AG09319 (cell line): ENCODE results near the gene COL11A1.
"Not testable (repeated sequence)": the region's sequence is repeated elsewhere in the genome, so short reads cannot be mapped to it uniquely, and the experiment has no call there.

Source experiments
- DNase-seq: peaks from one replicate; pipeline ENCODE4 v3.0.0-alpha.2; 2010; ENCODE audit warnings: low read depth; ENCODE audit errors: extremely low read depth
- TF ChIP-seq, protein P1 (sequence below): IDR thresholded peaks from 2 replicates; pipeline ENCODE4 v1.5.1; 2011; ENCODE audit warnings: low read depth, mild to moderate bottlenecking, inconsistent platforms, low read length, moderate library complexity

The COL11A1 gene

DNA sequence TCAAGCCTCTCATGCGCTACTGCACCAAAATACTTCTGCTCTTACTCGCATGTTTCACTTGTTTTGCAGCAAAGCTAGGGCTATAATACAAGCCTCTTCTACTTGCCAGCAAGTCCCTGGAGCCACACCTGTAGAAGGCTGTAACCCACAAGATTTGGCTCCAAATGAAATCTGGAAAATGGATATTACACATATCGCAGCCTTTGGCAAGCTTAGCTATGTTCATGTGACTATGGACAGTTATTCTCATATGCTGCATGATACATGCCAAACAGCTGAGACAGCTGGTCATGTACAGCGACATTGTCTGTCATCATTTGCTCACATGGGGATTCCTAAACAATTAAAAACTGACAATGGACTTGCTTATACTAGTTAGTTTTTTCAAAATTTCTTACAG, 270.3 kb downstream of the COL11A1 start:
- DNase-seq: no peak
- TF ChIP-seq, protein P1, sequence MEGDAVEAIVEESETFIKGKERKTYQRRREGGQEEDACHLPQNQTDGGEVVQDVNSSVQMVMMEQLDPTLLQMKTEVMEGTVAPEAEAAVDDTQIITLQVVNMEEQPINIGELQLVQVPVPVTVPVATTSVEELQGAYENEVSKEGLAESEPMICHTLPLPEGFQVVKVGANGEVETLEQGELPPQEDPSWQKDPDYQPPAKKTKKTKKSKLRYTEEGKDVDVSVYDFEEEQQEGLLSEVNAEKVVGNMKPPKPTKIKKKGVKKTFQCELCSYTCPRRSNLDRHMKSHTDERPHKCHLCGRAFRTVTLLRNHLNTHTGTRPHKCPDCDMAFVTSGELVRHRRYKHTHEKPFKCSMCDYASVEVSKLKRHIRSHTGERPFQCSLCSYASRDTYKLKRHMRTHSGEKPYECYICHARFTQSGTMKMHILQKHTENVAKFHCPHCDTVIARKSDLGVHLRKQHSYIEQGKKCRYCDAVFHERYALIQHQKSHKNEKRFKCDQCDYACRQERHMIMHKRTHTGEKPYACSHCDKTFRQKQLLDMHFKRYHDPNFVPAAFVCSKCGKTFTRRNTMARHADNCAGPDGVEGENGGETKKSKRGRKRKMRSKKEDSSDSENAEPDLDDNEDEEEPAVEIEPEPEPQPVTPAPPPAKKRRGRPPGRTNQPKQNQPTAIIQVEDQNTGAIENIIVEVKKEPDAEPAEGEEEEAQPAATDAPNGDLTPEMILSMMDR: no peak

DNA sequence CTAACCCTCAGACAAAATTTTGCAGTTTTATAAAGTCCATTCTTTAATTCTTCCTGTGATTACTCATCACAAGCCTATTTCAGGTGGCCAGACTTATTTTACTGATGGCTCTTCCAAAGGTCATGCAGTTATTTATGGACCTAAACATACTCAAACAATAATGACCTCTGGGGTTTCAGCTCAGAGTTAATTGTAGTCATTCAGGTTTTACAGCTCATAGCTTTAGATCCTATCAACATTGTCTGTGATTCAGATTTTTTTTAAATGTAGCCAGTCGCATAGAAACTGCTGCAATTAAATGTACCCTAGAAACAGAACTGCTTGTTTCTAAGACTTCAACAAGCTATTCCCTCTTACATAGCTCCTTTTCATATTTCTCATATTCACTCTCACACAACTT, 270.8 kb downstream of the COL11A1 start:
- DNase-seq: no peak

DNA sequence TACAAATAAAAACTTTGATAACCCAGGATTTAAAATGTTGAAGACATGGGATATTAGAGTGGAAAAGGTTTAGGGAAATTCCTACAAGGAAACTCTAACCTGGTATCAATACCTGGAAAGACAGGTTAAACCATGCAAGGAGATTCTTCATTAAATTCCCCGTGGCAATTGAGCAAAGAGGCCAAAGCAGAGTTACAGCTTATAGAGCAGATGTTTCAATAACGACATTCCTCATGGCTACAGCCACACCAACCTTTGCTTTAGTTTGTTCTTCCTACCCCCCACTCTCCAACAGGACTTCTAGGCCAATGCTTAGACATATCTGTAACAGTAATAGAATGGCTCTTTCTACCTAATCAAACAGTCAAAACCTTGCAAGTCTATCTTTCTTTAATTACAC, 271.3 kb downstream of the COL11A1 start:
- no peak for DNase-seq
- TF ChIP-seq, protein P1: no peak

More for the DNA sequence above, 270.8 kb downstream of the COL11A1 start:
- TF ChIP-seq, protein P1: no peak

DNA sequence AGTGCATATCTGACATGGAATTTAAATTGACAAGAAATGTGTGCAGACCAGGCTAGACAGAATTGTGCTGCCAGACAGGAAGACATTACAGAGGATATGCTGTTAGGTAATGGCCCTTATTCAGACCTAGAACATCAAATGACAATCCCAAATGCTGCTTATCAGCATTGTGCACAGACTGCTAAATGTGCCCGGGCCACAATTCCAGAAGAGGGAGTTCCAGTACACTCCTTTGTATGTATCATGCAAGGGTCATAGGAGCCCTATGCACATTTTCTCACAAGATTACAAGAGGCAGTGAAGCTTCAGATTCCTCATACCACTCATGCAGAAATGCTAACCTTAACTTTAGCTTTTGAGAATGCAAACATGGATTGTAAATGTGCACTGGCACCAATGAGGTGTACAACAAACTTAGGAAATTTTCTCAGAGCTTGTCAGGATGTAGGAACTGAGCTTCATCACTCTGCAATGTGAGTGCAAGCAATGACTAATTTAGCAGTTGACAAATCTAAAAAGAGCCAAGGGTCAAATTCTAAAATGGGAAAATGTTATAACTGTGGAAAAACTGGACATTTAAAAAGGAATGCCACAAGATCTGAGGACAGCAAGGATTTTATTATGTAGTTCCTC, 273.5 kb downstream of the COL11A1 start:
- DNase-seq: no peak
- TF ChIP-seq, protein P1: no peak

DNA sequence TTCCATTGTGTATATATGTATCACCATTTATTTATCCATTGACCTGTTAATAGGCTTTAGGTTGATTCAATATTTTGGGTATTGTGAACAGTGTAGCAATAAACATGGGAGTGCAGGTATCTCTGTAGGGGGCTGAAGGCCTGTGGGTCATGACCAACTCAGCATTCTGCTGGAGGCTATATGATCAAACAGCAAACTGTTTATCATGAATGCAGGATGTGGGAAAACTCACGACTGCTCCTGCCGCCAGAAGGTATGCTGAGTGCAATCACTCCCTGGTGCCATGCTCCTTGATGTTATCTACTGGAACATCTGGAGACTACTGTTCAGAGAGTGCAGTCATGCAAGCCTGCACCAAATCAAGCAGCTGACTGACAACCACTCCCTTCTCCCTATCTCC, 275.2 kb downstream of the COL11A1 start:
- TF ChIP-seq, protein P1: no peak
- DNase-seq: no peak

DNA sequence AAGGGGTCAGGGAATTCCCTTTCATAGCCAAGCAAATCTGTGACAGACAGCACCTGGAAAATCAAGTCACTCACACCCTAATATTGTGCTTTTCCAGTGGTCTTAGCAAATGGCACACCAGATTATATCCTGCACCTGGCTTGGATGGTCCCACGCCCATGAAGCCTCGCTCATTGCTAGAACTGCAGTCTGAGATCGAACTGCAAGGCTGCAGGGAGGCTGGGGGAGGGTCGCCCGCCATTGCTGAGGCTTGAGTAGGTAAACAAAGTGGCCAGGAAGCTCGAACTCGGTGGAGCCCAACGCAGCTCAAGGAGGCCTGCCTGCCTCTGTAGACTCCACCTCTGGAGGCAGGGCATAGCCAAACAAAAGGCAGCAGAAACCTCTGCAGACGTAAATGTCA, 281.6 kb downstream of the COL11A1 start:
- DNase-seq: not testable (repeated sequence)
